DOHH2 (cell line): ENCODE results near the gene BRD3.

ENCODE experiments used
- H3F3A ChIP-seq: fragments of 200-600 bp; sonication (generic), shearing (Covaris generic); 2 replicates; pipeline ENCODE4 v1.6.0; 2016; ENCODE audit warnings: antibody characterized with exemption, mild to moderate bottlenecking; ENCODE audit not compliant: control insufficient read depth, insufficient read depth
- H3K27ac ChIP-seq: fragments of 200-600 bp; sonication (generic); 2 replicates; pipeline ENCODE4 v1.5.1; 2014; ENCODE audit warnings: low read depth, mild to moderate bottlenecking, low read length, moderate library complexity
- H3K27me3 ChIP-seq: fragments of 200-600 bp; sonication (generic); 2 replicates; pipeline ENCODE4 v1.6.1; 2014; ENCODE audit warnings: mild to moderate bottlenecking, low read length, mixed read lengths; ENCODE audit not compliant: control insufficient read depth
- H3K36me3 ChIP-seq: fragments of 200-600 bp; sonication (generic); 2 replicates; pipeline ENCODE4 v1.6.1; 2014; ENCODE audit warnings: mild to moderate bottlenecking, low read length, moderate library complexity, mixed read lengths; ENCODE audit not compliant: control insufficient read depth
- H3K4me1 ChIP-seq: fragments of 200-600 bp; sonication (generic); 2 replicates; pipeline ENCODE4 v1.6.1; 2014; ENCODE audit warnings: mild to moderate bottlenecking, low read length, mixed read lengths; ENCODE audit not compliant: control insufficient read depth
- H3K4me2 ChIP-seq: fragments of 200-600 bp; sonication (generic); 2 replicates; pipeline ENCODE4 v1.6.0; 2014; ENCODE audit warnings: mild to moderate bottlenecking, low read length, moderate library complexity
- H3K4me3 ChIP-seq: fragments of 200-600 bp; sonication (generic); 2 replicates; pipeline ENCODE4 v1.5.1; 2014; ENCODE audit warnings: mild to moderate bottlenecking, low read length, mixed read lengths
- H3K79me2 ChIP-seq: fragments of 200-600 bp; sonication (generic); 2 replicates; pipeline ENCODE4 v1.6.1; 2014; ENCODE audit warnings: mild to moderate bottlenecking, low read length, mixed read lengths; ENCODE audit not compliant: control insufficient read depth
- H3K9me2 ChIP-seq: fragments of 200-600 bp; sonication (generic); replicated peaks from 2 replicates; pipeline ENCODE4 v1.6.1; 2014; ENCODE audit warnings: mild to moderate bottlenecking, low read length, mixed read lengths; ENCODE audit not compliant: control insufficient read depth
- H3K9me3 ChIP-seq: fragments of 200-600 bp; sonication (generic); 2 replicates; pipeline ENCODE4 v1.6.1; 2014; ENCODE audit warnings: antibody characterized with exemption, low read length, mixed read lengths; ENCODE audit not compliant: control insufficient read depth, insufficient read depth
- H4K20me1 ChIP-seq: fragments of 200-600 bp; sonication (generic); 2 replicates; pipeline ENCODE4 v1.6.0; 2014; ENCODE audit warnings: low read depth, mild to moderate bottlenecking, antibody characterized with exemption, low read length, moderate library complexity; ENCODE audit not compliant: control insufficient read depth, insufficient read depth
- CTCF ChIP-seq: fragments of 200-600 bp; sonication (generic); IDR thresholded peaks from one replicate; pipeline ENCODE4 v1.5.1; 2014; ENCODE audit warnings: antibody characterized with exemption, mild to moderate bottlenecking, low read depth, low read length; ENCODE audit not compliant: poor library complexity, severe bottlenecking
- EZH2phosphoT487 ChIP-seq: fragments of 200-600 bp; sonication (generic); IDR thresholded peaks from 2 replicates; pipeline ENCODE4 v1.6.1; 2017; ENCODE audit warnings: borderline replicate concordance, mild to moderate bottlenecking, antibody characterized with exemption, low read length, moderate library complexity, mixed read lengths

Gene BRD3

GRCh38 chr9:133986061-133986460 lies 81.8 kb downstream of the BRD3 start:
- Histone ChIP-seq H3K9me2 (no peaks in the 10 kb centered on the region), H3K9me3 (no peaks in the 10 kb centered on the region), H3K4me2 (no peak overlapping the region), H3K4me1 (peaks cover 40% of the 10 kb centered on the region), H4K20me1 (peaks cover 12% of the 10 kb centered on the region), H3K79me2 (peaks cover 96% of the 10 kb centered on the region), H3F3A (no peaks in the 10 kb centered on the region), H3K4me3 (no peak overlapping the region), H3K27me3 (no peaks in the 10 kb centered on the region), H3K36me3 (no peaks in the 10 kb centered on the region), H3K27ac (no peak overlapping the region)
- TF ChIP-seq CTCF (no peak), EZH2phosphoT487 (no peak)

GRCh38 chr9:133982971-133983720 lies 84.7 kb downstream of the BRD3 start:
- Histone ChIP-seq H3K4me1 (peaks cover 49% of the 10 kb centered on the region), H3K36me3 (no peaks in the 10 kb centered on the region), H3K9me3 (no peaks in the 10 kb centered on the region), H3K4me2 (no peak overlapping the region), H3F3A (0 out of 2 replicates have a peak, but pooled peaks cover 3% of the 10 kb centered on the region), H3K27ac (no peak overlapping the region), H3K4me3 (no peak overlapping the region), H4K20me1 (peaks cover 21% of the 10 kb centered on the region), H3K79me2 (peaks cover 97% of the 10 kb centered on the region), H3K9me2 (no peaks in the 10 kb centered on the region), H3K27me3 (no peaks in the 10 kb centered on the region)
- TF ChIP-seq CTCF (no peak), EZH2phosphoT487 (no peak)

GRCh38 chr9:133981958-133982681 lies 85.7 kb downstream of the BRD3 start:
- no peaks in the 10 kb centered on the region for H3K9me2 ChIP-seq
- no peaks in the 10 kb centered on the region for H3K27me3 ChIP-seq
- peaks cover 49% of the 10 kb centered on the region for H3K4me1 ChIP-seq
- H3K27ac ChIP-seq = no peak overlapping the region
- H3F3A ChIP-seq = 0 out of 2 replicates have a peak, but pooled peaks cover 3% of the 10 kb centered on the region
- no peak overlapping the region for H3K4me2 ChIP-seq
- no peaks in the 10 kb centered on the region for H3K36me3 ChIP-seq
- peaks cover 23% of the 10 kb centered on the region for H4K20me1 ChIP-seq
- H3K4me3 ChIP-seq = no peak overlapping the region
- H3K9me3 ChIP-seq = no peaks in the 10 kb centered on the region
- no peak for TF ChIP-seq CTCF
- TF ChIP-seq EZH2phosphoT487 = no peak
- peaks cover 97% of the 10 kb centered on the region for H3K79me2 ChIP-seq
